ENCODE results near the gene HDGFL3.
"Not testable (repeated sequence)": the region's sequence is repeated elsewhere in the genome, so short reads cannot be mapped to it uniquely, and the experiment has no call there.

The HDGFL3 gene

DNA sequence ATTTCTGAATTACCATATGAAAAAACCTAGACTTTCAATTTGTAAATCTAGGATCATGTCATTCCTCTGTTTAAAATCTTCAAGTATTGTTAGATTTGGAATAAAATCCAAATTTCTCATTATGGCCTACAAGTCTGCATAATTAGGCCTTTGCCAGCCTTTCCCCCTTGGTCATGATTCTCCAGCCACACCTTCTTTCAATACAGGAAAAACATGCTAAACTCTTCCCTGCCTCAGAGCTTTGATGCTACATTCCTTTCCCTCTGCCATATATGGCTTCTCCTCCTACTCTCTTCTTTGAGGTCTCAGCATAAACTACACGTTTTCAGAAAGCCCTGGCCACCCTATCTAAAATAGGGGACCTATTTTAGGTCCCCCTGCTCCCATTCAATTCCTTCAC lies 51.7 kb downstream of the HDGFL3 start:
- no peak overlapping the region for H3K27ac ChIP-seq
- DNase-seq = no peak
- TF ChIP-seq CTCF (IDR thresholded peaks at IDR 0.05; ENCODE audit: low read depth, low read length) = no peak
- no peaks in the 10 kb centered on the region for H3K9me3 ChIP-seq (ENCODE audit: severe bottlenecking)
- H3K27me3 ChIP-seq (ENCODE audit: insufficient read depth, low read depth, severe bottlenecking) = no peaks in the 10 kb centered on the region
- peaks cover 89% of the 10 kb centered on the region for H3K36me3 ChIP-seq
- no peak overlapping the region for H3K4me3 ChIP-seq (ENCODE audit: low read depth, low read length)

GRCh38 chr15:83153288-83153687 lies 54.3 kb downstream of the HDGFL3 start:
- peaks cover 89% of the 10 kb centered on the region for H3K36me3 ChIP-seq
- H3K27ac ChIP-seq = no peak overlapping the region
- no peaks in the 10 kb centered on the region for H3K9me3 ChIP-seq (ENCODE audit: severe bottlenecking)
- TF ChIP-seq CTCF (IDR thresholded peaks at IDR 0.05; ENCODE audit: low read depth, low read length) = no peak
- no peak for DNase-seq
- H3K27me3 ChIP-seq (ENCODE audit: insufficient read depth, low read depth, severe bottlenecking) = no peaks in the 10 kb centered on the region
- H3K4me3 ChIP-seq (ENCODE audit: low read depth, low read length) = no peak overlapping the region

- no peak overlapping the region for H3K27ac ChIP-seq
- no peaks in the 10 kb centered on the region for H3K27me3 ChIP-seq (ENCODE audit: insufficient read depth, low read depth, severe bottlenecking)
- DNase-seq = no peak
- H3K36me3 ChIP-seq = peaks cover 82% of the 10 kb centered on the region
- TF ChIP-seq CTCF (IDR thresholded peaks at IDR 0.05; ENCODE audit: low read depth, low read length) = no peak
- H3K9me3 ChIP-seq (ENCODE audit: severe bottlenecking) = no peaks in the 10 kb centered on the region
- no peak overlapping the region for H3K4me3 ChIP-seq (ENCODE audit: low read depth, low read length)
Measured at GRCh38 chr15:83144771-83145170, 62.9 kb downstream of the HDGFL3 start.

- H3K27me3 ChIP-seq (ENCODE audit: insufficient read depth, low read depth, severe bottlenecking); H3K4me3 ChIP-seq (ENCODE audit: low read depth, low read length); H3K27ac ChIP-seq; DNase-seq; H3K9me3 ChIP-seq (ENCODE audit: severe bottlenecking): not testable (repeated sequence)
- H3K36me3 ChIP-seq = peaks cover 74% of the 10 kb centered on the region
Measured at GRCh38 chr15:83142151-83142550, 65.5 kb downstream of the HDGFL3 start.

- H3K27ac ChIP-seq = no peak overlapping the region
- TF ChIP-seq CTCF (IDR thresholded peaks at IDR 0.05; ENCODE audit: low read depth, low read length) = no peak
- no peak overlapping the region for H3K4me3 ChIP-seq (ENCODE audit: low read depth, low read length)
- no peak for DNase-seq
- H3K36me3 ChIP-seq = peaks cover 22% of the 10 kb centered on the region
- no peaks in the 10 kb centered on the region for H3K27me3 ChIP-seq (ENCODE audit: insufficient read depth, low read depth, severe bottlenecking)
- H3K9me3 ChIP-seq (ENCODE audit: severe bottlenecking) = no peaks in the 10 kb centered on the region
Measured at GRCh38 chr15:83132861-83133523, 74.6 kb downstream of the HDGFL3 start.

DNA sequence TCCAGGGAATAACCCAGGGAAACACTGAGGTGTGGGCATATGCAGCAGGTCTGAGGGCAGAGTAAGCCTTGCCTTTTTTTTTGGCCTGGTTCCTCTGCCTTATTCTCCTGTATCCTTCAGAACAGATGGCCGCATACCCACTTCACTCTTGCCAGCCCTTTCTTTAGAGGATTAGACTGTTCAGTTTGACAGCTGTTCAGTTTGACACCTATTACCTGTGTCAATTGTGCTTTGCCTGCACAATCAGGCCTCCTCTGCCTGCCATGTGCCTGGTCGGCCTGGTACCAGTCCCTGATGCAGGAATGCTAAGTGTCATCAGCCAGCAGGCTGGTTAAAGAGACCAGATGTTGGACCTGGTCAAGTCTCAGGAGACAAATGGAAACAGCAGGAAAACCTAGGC lies 77.8 kb downstream of the HDGFL3 start:
- no peak for TF ChIP-seq CTCF (IDR thresholded peaks at IDR 0.05; ENCODE audit: low read depth, low read length)
- Histone ChIP-seq H3K27ac (peak overlapping the region; percentile 61), H3K36me3 (peaks cover 9% of the 10 kb centered on the region), H3K27me3 (ENCODE audit: insufficient read depth, low read depth, severe bottlenecking) (no peaks in the 10 kb centered on the region), H3K4me3 (ENCODE audit: low read depth, low read length) (no peak overlapping the region), H3K9me3 (ENCODE audit: severe bottlenecking) (no peaks in the 10 kb centered on the region)
- DNase-seq = peak; percentile 44

Measured in WERI-Rb-1 (cell line).